Progenitor cell of endocrine pancreas (in vitro differentiated cells): Measurements from ENCODE around the gene EMX1. TPM values are rescaled to one million over a fixed set of nuclear protein-coding genes. Genes with fewer than 3 reads are reported as not detected.

Experiments
- DNase-seq: peaks from one replicate; pipeline ENCODE4 v3.0.0; 2021; ENCODE audit warnings: low spot score; ENCODE audit not compliant: unreplicated experiment
- H3K27ac Mint-ChIP-seq: 2 replicates; pipeline ENCODE4 v1.8.0; 2021; ENCODE audit warnings: mild to moderate bottlenecking, moderate library complexity, mixed read lengths
- H3K27me3 Mint-ChIP-seq: 2 replicates; pipeline ENCODE4 v1.8.0; 2021; ENCODE audit warnings: mixed read lengths
- H3K36me3 Mint-ChIP-seq: 2 replicates; pipeline ENCODE4 v1.8.0; 2022; ENCODE audit warnings: mixed read lengths; ENCODE audit not compliant: insufficient read depth
- H3K4me1 Mint-ChIP-seq: 2 replicates; pipeline ENCODE4 v1.8.0; 2021; ENCODE audit warnings: low read depth, mixed read lengths
- H3K4me3 Mint-ChIP-seq: 2 replicates; pipeline ENCODE4 v1.8.0; 2021; ENCODE audit warnings: low read depth, mild to moderate bottlenecking, moderate library complexity, mixed read lengths
- H3K9me3 Mint-ChIP-seq: 2 replicates; pipeline ENCODE4 v1.8.0; 2021; ENCODE audit warnings: low read depth, mixed read lengths
- total RNA-seq: library from RNA; stranded (reverse); gene quantifications from 2 replicates; pipeline ENCODE4 v1.2.1, GENCODE V29; 2021
- TF ChIP-seq, protein P1 (sequence below): fragments of 200-600 bp; sonication (generic); IDR thresholded peaks from one replicate; pipeline ENCODE4 v1.5.0; 2021; ENCODE audit warnings: antibody characterized with exemption, mild to moderate bottlenecking; ENCODE audit not compliant: unreplicated experiment

The EMX1 gene
- total RNA-seq, 1 donor from 2014 or later = 0.69 TPM

DNA sequence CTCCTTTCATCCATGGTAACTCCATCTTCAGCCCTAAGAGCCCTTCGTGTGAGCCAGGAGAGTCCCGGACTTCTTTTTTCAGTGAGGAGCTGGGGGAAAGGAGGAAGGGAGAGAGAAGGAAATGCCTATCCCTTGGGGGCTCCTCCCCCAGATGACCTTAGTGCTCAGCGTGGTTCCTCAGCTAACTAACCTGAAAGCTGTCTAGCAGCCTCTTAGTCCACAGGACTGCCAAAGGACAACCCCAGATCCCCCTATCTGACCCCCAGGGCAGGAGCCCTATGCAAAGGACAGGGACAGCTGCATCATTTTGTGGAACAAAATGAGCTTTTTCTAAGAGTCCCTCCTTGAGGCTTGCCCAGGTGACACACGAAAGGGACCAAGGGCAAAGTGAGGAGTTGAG lies 22.2 kb upstream of the EMX1 start:
- Mint-ChIP-seq H3K4me1 (peaks cover 1% of the 10 kb centered on the region), H3K27ac (no peak overlapping the region), H3K9me3 (no peaks in the 10 kb centered on the region), H3K36me3 (peaks cover 2% of the 10 kb centered on the region), H3K27me3 (peaks cover 53% of the 10 kb centered on the region), H3K4me3 (no peak overlapping the region)
- DNase-seq = no peak
- TF ChIP-seq, protein P1, sequence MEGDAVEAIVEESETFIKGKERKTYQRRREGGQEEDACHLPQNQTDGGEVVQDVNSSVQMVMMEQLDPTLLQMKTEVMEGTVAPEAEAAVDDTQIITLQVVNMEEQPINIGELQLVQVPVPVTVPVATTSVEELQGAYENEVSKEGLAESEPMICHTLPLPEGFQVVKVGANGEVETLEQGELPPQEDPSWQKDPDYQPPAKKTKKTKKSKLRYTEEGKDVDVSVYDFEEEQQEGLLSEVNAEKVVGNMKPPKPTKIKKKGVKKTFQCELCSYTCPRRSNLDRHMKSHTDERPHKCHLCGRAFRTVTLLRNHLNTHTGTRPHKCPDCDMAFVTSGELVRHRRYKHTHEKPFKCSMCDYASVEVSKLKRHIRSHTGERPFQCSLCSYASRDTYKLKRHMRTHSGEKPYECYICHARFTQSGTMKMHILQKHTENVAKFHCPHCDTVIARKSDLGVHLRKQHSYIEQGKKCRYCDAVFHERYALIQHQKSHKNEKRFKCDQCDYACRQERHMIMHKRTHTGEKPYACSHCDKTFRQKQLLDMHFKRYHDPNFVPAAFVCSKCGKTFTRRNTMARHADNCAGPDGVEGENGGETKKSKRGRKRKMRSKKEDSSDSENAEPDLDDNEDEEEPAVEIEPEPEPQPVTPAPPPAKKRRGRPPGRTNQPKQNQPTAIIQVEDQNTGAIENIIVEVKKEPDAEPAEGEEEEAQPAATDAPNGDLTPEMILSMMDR = no peak

DNA sequence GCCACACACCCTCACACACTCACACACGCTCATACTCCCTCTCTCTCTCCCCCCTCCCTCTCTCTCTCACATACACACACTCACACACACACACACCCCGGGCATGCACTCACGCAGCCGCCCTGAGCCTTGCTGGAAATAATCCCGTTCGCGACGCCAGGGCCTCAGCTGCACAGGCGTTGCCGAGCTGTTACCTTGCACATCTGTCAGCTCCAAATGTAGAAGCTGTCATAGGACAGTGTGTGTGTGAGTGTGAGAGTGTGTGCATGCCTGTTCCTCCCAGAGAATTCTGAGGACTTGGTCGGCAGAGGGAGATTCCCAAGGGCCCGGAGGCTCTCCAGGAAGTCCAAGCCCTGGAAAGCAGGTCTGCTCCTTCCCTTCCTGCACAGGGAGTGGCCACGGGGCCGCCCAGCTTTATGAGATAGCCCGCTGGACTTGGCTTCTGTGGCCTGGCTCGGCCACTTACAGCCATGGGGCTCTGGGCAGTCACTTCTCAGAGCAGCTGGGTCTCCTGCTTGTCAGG lies 21.5 kb upstream of the EMX1 start:
- Mint-ChIP-seq H3K36me3 (peaks cover under 1% of the 10 kb centered on the region), H3K4me3 (no peak overlapping the region), H3K27me3 (peaks cover 60% of the 10 kb centered on the region), H3K27ac (no peak overlapping the region), H3K4me1 (peaks cover 1% of the 10 kb centered on the region), H3K9me3 (no peaks in the 10 kb centered on the region)
- TF ChIP-seq, protein P1 = no peak
- no peak for DNase-seq

DNA sequence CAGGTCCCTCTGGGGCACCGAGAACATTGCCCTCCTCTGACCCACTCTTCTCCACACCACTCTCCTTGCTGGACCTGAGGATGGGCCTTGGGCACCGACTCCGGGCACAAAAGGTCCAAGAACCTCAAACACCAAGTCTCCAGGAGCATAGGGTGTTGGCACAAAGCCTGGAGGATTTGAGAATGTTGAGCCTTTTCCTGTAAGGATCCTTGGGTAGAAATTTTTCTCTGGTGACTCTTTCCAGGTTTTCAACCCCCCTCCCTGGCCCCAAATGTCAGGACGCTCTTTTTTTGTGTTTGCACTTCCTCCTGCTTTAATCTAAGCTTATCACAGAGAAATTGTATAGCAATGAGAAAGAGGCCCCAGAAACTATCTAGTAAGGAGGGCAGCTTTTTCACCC lies 20.9 kb upstream of the EMX1 start:
- no peaks in the 10 kb centered on the region for H3K9me3 Mint-ChIP-seq
- H3K27me3 Mint-ChIP-seq = peaks cover 66% of the 10 kb centered on the region
- TF ChIP-seq, protein P1 = no peak
- no peak overlapping the region for H3K27ac Mint-ChIP-seq
- no peaks in the 10 kb centered on the region for H3K36me3 Mint-ChIP-seq
- no peak overlapping the region for H3K4me3 Mint-ChIP-seq
- H3K4me1 Mint-ChIP-seq = peaks cover 1% of the 10 kb centered on the region
- no peak for DNase-seq

DNA sequence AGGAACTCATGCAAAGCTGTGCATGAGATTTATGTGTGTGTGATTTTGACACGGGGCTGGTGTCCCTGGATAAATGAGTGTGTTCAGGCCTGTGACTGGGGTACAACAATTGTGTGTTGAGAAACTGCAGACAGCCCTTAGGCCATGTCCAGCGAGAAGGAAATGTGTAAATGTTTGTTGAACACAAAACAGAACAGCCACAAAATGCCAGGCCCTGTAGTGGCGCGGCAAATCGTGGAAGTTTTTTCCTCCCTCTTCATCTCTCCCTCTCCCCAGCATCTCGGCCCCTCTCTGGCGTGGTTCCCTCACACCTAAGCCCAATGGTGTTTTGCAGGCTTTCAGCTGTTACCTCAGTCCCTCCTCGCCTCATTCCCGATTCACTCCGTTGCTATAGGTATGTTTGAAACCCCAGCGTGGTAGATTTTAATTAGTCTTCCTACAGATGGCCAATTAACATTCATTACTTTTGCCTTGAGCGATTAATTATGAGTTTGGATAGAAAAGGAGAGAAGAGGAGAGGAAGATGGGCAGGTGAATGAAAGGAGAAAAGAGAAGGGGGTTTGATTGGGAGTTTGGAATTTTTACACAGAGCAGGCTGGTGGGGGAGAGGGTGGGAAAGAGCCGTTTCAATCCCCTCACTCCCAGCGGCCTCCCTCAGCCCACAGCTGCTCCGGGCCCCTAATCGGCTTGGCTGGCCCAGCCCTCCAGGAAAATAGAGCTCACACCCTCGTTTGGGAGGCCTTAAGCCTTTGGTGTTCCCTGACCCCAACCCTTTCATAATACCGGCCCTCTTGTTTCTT lies 19.3 kb upstream of the EMX1 start:
- H3K4me1 Mint-ChIP-seq = peaks cover 1% of the 10 kb centered on the region
- H3K4me3 Mint-ChIP-seq = no peak overlapping the region
- no peaks in the 10 kb centered on the region for H3K36me3 Mint-ChIP-seq
- H3K9me3 Mint-ChIP-seq = no peaks in the 10 kb centered on the region
- peaks cover 78% of the 10 kb centered on the region for H3K27me3 Mint-ChIP-seq
- no peak for DNase-seq
- TF ChIP-seq, protein P1 = no peak
- H3K27ac Mint-ChIP-seq = no peak overlapping the region

DNA sequence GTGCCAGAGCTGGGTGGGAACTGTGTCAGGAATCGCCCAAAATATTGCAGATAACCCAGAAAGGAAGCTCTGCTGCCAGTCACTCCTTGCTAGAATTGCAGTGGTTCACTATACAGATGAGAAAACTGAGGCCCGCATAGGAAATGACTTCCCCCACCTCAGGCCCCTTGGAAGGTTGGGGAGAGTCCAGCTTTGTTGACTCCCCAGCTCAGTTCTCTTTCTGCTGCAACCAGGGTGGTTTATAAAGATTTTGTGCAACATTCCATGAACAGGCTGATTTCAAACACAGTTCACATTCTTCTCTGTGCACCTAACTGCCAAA lies 18.8 kb upstream of the EMX1 start:
- Mint-ChIP-seq H3K4me1 (peaks cover 1% of the 10 kb centered on the region), H3K4me3 (no peak overlapping the region), H3K27me3 (peaks cover 84% of the 10 kb centered on the region), H3K36me3 (no peaks in the 10 kb centered on the region), H3K27ac (no peak overlapping the region), H3K9me3 (no peaks in the 10 kb centered on the region)
- DNase-seq = no peak
- TF ChIP-seq, protein P1 = no peak
